NCI-H2029 treated with DMSO at 0.1 percent for 48 hours (cell line): ENCODE data around the gene NAAA.
A peak's percentile ranks its signal among the peaks of the same experiment; 100 is the strongest.
"Not testable (repeated sequence)": the region's sequence is repeated elsewhere in the genome, so short reads cannot be mapped to it uniquely, and the experiment has no call there.

Experiments
- DNase-seq: peaks from one replicate; lab custom pipeline; 2025; lab: John Stamatoyannopoulos, UW

NAAA gene

DNA sequence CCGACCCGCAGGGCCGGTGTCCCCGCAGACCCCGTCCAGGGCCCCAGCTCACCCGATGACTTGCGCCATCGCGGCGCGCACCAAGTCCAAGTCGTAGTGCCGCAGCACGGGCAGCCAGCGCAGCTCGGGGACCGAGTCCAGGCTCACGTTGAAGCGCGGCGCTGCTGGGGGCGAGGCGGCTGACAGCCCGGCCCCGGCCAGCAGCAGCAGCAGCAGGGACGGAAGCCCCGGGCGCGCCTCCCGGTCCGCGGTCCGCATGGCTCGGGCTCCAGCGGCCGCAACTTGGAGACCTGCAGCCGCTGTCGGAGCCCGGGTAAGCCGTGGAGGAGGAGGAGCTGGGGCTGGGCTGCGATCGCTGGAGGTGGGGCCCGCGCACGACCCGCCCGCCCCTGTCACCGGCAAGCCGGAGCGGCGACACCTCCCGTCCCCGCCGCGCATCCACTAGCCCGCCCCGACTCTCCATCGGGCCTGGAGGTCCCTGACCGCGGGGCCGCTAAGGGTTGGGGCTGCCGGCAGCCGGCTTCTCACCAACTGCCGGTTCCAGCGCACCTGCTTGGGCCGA is at the start of gene NAAA:
TSS of gene NAAA (minus strand) at position 322 of the 562 bp plus-strand sequence. CDS start at position 258, 64 bp downstream.
- no peak for DNase-seq

DNA sequence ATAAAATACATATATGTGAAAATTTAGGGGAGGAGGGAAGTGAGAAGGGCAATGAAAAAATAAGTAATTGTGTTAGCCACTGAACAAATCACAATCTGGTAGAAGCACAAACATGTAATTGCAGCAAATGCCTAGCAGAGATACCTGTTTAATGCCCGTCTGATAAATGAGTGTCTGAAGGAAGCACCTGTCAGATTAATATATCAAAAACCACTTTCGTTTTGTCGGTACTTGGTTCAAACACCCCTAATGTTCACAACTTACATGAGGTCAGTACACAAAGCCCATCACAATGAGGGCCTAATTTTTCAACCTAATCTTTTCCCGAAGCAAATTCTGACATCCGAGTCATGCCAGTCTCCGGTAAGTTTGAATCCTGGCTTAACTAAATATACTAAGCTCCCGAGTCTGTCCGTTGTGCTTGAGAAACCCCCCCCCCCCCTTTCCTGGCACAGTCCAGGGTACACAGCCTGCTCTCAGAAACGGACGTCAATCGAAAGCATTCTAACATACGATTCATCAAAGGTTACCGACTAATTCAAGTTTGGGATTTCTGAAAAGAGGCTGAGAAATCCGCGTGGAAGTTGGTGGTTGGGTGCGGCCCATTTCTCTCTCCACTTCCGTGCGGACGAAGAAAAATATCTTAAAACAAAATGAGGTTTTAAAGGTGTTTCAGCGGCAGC is 49.2 kb upstream of the NAAA start:
- no peak for DNase-seq

DNA sequence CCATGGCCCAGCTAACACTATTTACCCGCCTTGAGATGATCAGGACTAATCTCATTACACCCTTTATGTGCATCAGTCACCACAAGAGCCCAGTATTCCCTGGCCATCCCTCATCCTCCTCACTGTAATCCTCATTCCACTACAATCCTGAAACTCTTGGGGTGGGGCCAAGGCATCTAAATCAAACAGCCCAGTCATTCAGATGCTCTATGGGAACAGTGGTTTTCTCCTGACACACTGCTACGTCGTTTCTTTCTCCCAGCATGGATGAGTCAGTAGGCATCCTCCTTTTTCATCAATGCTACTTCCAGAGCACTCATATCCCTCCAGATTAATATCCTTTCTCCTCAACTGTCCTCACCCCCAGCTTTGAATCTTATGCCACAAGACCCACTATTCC is 44.3 kb upstream of the NAAA start:
- DNase-seq, result no peak

DNA sequence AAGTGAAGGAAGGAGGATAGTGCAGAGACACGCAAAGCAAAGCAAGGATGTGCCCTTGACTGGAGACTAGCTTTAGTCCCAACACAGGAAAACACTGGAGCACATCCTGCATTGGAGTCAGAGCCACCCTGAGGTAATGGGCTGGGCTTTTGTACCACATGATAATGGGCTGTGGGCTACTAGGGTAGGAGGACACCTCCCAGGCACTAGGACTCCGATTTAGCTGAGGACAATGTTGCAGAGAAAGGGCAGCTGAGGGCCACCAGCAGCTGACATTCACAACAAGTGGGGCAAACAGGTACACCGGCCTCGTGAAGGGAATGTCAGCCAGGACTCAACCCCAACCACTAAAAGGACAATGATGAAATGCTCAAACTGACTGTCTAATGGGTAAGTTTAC is 39.8 kb upstream of the NAAA start:
- no peak for DNase-seq

DNA sequence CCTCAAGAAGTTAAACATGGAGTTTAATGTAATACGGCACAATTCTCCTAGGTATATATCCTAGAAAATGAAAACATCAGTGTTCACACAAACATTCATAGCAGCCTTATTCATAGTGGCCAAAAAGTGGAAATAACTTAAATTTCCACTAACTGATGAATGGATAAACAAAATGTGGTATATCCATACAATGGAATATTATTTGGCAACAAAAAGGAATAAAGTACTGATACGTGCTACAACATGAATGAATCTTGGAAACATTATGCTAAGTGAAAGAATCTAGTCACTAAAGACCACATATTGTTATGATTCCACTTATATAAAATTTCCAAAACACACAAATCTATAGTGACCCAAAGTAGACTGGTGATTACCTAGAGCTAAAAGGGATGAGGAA is 35.4 kb upstream of the NAAA start:
- no peak for DNase-seq

DNA sequence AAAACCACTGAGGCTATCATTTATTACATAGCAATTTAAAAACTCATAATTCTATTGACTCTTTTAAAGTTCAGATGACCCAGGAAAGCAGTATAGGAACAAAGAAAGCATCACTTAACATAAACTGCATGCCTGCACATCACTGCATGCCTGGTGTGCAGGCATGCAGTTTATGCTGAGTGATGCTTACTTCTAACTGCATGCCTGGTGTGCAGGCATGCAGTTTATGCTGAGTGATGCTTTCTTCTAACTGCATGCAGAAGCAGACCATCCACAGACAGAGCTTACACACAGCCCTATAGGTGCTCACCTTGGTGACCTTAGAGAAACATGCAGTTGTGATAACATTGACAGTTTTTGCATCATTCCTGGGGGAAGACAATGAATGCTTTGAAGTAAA is 33.0 kb upstream of the NAAA start:
- no peak for DNase-seq

DNA sequence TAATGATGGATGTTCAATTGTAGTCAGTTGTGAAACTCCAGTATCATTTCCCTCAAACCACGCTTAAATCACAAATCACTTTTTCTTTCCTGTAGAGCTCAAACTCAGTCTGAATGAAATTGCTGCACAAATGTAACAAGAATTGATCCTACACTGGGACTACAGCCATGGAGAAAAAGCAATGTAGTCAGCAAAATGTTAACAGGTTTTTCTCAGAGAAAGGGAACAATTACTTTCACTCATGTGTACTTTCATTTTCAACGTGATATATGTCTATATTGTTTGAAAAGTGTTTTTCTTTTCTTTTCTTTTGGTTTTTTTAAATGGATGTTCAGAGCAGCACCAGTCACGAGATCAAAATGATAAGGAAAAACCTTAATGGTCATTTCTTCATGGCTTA is 27.3 kb upstream of the NAAA start:
- DNase-seq, result no peak

DNA sequence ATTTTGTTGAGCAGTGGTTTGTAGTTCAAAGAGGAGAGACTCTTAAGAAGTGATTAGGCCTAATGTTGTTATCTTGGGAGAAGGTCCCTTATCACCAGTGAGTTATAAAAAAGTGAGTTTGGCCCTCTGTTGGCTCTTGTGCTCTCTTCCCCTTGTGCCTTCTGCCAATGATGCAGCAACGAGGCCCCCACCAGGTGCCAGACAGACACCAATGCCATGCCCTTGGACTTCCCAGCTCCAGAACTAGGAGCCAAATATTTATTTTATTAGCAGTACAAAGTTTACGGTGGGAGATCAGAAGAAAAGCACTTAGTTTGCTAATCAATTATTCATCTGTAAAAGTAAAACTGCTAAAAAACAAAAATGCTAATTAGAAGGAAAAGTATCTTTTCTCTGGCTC is 22.7 kb upstream of the NAAA start:
- DNase-seq, result no peak

DNA sequence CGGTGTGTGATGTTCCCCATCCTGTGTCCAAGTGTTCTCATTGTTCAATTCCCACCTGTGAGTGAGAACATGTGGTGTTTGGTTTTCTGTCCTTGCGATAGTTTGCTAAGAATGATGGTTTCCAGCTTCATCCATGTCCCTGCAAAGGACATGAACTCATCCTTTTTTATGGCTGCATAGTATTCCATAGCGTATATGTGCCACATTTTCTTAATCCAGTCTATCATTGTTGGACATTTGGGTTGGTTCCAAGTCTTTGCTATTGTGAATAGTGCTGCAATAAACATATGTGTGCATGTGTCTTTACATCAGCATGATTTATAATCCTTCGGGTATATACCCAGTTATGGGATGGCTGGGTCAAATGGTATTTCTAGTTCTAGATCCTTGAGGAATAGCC is 21.3 kb upstream of the NAAA start:
- not testable (repeated sequence) for DNase-seq

DNA sequence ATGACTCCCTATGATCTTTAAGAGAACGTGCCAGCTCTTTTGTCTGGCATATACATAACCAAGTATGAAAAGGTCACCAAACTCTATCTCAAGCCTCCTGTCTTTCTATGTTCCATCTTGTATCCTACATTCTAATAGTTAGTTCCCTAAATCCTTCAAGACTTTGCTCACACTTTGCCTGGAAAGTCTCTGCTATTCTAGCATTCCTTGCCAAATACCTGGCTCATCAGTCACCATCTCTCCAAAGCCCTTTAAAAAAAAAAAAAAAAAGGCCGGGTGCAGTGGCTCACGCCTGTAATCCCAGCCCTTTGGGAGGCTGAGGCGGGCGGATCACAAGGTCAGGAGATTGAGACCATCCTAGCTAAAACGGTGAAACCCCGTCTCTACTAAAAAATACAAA is 17.7 kb upstream of the NAAA start:
- not testable (repeated sequence) for DNase-seq

DNA sequence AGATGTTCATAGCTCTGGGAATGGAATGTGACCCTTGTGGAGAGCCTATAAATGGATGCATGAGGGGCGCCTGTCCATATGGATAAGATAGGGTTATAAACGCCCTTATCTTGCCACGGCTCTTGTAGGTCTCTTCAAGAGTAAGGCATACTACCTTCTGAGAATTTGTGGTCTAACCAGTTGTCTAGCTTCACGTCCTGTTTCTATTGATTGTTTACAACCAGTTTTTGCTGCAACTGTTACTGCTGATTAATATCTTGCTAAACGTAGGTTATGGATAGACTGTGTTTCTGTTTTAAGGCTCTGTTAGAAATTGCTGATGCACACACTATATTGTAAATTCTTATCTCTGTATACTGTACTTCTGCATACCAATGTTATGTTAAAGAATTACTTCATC is 14.0 kb upstream of the NAAA start:
- not testable (repeated sequence) for DNase-seq

DNA sequence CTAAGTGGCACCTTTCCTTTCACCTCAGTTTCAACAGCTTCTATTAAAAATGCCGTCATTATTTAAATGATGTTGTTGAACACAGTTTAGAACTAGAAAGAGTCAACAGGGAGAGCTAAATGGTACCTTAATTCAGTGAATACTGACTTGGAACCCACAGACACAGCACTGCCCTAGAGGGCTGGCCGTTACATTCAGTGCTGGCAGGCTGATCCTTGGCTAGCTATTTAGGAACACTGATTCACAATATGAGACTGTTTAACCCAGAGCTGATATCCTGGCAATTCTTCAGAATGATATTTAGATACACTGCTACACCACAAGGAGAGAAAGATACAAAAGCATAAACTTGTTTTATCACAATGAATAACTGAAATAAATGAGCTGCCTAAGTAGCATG is 12.7 kb upstream of the NAAA start:
- DNase-seq, result no peak

DNA sequence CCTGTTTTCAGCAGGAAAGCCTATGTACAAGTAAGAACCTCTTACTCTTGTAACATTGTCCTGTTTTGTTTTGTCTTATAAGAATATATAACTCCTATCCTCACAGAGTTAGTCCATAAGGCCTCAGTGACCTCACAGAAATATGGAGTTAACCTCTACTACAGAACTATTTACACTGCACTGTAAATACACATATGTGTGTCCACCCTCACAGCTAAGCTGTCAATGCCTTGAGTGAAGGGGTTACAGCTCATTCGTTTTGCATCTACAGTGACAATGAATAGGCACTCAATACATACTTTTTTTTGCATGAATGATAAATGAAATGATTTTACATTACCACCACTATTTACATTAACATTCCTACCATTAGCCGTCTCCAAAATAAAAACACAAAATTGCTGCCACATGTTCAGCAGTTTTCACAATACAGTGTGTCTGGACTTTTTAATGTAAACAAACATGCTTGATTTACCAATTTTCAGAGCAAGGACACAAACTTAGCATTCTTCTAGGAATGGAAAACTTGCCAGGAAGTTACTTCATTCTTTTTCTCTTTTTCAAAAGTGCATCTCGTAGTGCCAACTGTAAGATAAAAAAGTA is 9.5 kb upstream of the NAAA start:
- no peak for DNase-seq

DNA sequence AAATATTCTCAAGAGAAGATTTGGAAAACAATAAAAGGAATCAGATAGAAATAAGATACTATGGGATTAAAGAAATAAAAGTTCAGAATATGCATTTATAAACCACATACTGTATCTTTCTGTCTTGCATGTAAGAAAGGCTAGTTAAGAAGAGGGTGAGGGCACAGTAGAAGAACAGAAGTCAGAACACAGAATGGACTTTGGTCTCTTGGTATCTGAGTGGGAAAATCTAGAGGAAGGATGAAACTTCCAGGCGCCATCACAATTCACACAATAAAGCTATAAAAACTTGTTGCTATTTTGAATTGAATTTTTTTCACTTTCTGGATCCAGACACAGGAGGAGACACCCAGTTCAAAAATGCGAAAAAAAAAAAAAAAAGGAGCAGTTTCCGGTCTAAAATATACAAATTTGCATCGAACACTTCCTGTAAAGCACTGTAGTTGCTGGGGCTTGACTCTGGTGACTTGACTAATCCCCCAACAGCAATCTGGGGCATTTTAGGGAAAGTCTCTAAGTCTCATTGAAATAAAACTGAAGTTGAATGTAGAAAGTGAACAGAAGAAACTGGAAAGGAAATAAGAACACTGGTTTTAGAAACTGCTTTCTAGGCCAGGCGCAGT is 8.1 kb upstream of the NAAA start:
- DNase-seq, result no peak

DNA sequence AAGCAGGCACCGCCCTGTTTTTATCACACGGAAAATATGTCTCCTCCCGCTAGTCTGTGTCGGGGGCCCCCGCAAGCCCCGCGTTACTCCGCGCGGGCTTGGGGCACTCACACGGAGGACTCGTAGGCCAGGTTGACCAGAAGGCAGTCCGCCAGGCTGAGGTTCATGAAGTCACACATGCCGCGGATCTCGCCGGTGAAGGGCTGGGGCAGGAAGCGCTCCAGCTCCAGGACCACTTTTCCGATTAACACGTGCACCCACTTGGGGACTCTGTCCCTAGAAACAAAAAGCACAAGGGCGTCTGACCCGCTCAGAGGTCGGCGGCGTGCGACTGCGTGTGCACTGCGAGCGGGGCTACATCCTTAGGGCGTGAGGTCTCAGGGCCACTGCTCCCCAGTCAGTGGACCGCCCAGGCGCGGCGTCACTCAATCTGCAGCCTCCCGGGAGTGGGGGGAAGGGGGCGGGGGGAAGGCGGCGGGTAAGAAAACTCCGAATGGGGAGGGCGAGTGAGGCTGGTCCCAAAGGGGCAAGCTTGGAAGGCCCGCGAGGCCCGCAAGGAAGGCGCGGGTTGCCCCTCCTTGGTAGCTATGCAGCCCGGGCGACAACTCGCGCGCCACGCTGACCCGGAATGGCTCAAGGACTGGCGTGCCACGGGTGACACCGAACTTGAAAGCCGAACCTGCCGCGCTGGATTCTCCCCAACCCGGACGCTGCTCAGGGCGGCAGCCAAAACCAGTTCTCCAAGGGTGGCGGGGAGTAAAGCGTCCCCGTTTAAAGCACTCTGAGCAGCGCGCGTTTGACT is 722 bp downstream of the NAAA start:
- DNase-seq, result no peak

DNA sequence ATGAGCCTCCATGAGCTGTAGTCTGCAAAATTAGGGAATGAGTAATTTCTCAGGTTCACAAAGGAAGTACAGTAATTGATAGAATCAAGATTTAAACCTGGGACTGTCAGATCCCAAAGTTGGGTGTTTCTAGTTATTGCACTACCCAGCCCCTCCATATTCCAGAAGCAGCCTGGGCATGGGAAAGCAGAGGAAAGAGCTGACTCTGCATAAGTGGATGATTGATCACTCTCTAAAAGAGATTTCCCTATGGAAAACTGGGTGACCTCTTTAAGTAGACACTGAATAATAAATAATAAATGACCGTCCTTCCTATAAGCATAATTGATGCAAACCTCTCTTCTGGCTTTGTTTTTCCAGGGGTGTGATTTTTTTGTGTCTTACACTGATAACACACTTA is 5.2 kb downstream of the NAAA start:
- no peak for DNase-seq

DNA sequence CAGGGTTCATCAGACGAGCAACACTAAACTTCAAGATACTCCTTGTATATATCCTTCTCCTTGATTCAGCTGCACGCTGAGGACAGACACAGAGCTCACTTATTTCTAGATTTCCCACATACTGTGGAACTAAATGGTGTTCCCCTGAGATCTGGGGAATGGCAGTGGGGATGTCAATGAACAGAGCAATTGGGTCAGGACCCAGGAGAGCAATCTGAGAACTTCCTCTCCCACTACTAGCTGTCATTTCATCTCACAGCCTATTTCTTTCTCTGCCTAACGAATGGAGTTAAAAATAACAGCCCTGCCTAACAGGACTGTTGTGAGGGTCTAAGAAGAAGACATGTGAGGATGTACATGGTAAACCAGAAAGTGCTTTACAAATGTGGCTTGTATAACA is 10.7 kb downstream of the NAAA start:
- DNase-seq, result no peak

DNA sequence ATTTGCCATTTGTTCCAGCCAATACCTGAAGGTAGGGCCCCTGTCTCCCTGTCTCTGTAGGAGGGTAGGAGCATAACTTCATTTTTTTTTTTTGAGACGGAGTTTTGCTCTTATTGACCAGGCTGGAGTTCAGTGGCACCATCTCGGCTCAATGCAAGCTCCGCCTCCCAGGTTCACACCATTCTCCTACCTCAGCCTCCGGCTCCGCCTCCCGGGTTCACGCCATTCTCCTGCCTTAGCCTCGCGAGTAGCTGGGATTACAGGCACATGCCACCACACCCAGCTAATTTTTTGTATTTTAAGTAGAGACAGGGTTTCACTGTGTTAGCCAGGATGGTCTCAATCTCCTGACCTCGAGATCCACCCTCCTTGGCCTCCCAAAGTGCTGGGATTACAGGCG is 15.9 kb downstream of the NAAA start:
- not testable (repeated sequence) for DNase-seq

DNA sequence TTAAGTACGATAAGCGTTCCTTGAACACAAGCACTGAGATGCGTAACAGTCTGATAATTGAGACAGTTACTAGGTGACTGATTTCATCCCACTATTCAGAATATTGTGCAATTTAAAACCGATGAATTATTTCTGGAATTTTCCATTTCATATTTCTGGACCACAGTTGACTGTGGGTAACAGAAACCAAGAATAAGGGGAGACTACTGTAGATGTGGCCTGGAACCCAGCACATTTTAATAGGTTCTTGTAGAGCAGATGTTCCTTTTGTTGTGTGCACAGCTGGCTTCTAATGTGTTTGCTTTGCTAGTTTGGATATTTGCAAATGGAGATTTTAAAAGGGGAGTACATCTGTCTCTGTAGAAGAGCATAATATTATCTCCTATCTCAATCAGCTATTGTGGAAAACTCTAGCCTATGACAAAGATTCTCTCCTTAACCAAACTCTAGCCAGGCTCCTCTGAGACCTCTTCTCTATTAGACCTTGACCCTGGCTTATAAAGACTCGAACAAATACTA is 16.4 kb downstream of the NAAA start:
- DNase-seq, result peak; percentile 54

DNA sequence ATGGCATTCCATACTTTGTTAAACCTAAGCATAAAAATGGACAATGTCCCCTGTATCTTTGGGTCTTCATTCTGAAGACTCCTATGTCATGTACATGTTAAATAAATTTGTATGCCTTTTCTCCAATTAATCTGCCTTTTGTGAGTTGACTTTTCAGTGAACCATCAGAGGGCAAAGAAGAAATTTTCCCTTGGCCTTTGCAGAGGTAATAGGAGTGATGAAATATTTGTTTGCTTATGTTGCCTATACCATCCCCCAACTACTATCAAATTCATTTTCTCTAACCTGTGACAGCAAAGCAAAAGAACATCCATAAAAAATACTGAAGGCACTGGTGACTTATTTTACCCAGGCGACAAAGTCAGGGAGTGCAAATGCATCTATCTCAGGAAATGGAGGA is 18.2 kb downstream of the NAAA start:
- DNase-seq, result no peak

DNA sequence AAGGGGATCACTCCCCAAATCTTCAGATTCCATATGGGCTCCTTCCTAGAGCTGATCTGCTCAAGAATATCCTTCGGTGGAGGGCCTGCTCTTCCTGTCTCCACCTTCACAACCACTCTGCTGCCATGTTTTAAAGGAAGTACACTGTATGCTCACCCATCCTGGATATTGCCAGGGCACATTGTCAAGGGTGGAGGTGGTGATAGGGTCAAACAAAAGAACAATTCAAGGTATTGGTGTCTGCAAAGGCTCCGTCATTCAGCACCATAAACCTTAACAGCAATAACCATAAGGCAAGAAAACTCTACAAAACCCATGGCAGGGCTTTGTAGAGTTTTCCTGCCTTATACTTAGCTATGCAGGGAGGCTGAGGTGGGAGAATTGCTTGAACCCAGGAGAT is 18.9 kb downstream of the NAAA start:
- no peak for DNase-seq

DNA sequence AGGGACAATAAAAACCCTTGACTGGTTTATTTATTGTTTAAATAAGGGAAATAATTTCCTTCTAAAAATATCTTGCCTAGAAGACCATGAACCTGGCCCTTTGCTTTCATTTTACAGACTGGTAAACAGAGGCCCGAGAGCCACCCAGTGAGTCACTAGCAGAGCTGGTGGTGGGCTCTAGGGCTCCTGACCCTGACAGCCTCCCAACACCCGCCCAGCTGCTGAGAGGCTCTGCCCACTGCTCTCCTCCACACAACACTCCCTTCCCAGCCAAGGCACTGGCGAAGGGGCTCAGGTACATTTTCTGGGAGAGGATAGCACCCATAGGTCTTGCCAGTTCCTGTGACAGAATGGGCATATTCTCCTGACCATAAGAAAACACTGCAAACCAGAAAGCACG is 20.5 kb downstream of the NAAA start:
- no peak for DNase-seq
